Fibroblast of the conjunctiva (primary cell): ENCODE measurements around the gene ABCC12.
A peak's percentile ranks its signal among the peaks of the same experiment; 100 is the strongest.

Source experiments
- DNase-seq: peaks from one replicate; pipeline ENCODE4 v3.0.0-alpha.2; 2010; ENCODE audit warnings: low read depth

ABCC12 gene

GRCh38 chr16:48165961-48166578 lies 10.3 kb upstream of the ABCC12 start:
- peak; percentile 20 for DNase-seq

- DNase-seq, result peak; percentile 51
Measured at GRCh38 chr16:48164907-48165715, 9.3 kb upstream of the ABCC12 start.

GRCh38 chr16:48162839-48163410 lies 7.1 kb upstream of the ABCC12 start:
- no peak for DNase-seq

GRCh38 chr16:48161906-48162305 lies 6.1 kb upstream of the ABCC12 start:
- no peak for DNase-seq

GRCh38 chr16:48160575-48160974 lies 4.8 kb upstream of the ABCC12 start:
- DNase-seq, result no peak

- peak; percentile 21 for DNase-seq
Measured at GRCh38 chr16:48158296-48158695, 2.5 kb upstream of the ABCC12 start.

GRCh38 chr16:48157794-48158193 lies 2.0 kb upstream of the ABCC12 start:
- DNase-seq, result no peak

GRCh38 chr16:48157302-48157701 lies 1.5 kb upstream of the ABCC12 start:
- DNase-seq, result no peak

GRCh38 chr16:48156790-48157209 lies 1.0 kb upstream of the ABCC12 start:
- peak; percentile 57 for DNase-seq

GRCh38 chr16:48153774-48154173 lies 2.0 kb downstream of the ABCC12 start:
- no peak for DNase-seq

GRCh38 chr16:48152226-48152625 lies 3.6 kb downstream of the ABCC12 start:
- DNase-seq, result no peak

- DNase-seq, result no peak
Measured at GRCh38 chr16:48150707-48151106, 5.1 kb downstream of the ABCC12 start.

GRCh38 chr16:48146710-48147109 lies 9.1 kb downstream of the ABCC12 start:
- no peak for DNase-seq

- DNase-seq, result no peak
Measured at GRCh38 chr16:48146131-48146530, 9.7 kb downstream of the ABCC12 start.

- DNase-seq, result no peak
Measured at GRCh38 chr16:48143812-48144368, 11.9 kb downstream of the ABCC12 start.

- no peak for DNase-seq
Measured at GRCh38 chr16:48140821-48141220, 15.0 kb downstream of the ABCC12 start.

GRCh38 chr16:48139517-48139916 lies 16.3 kb downstream of the ABCC12 start:
- DNase-seq, result no peak

GRCh38 chr16:48138543-48138942 lies 17.2 kb downstream of the ABCC12 start:
- no peak for DNase-seq

- no peak for DNase-seq
Measured at GRCh38 chr16:48137822-48138221, 18.0 kb downstream of the ABCC12 start.

GRCh38 chr16:48136547-48137360 lies 19.0 kb downstream of the ABCC12 start:
- no peak for DNase-seq

- DNase-seq, result no peak
Measured at GRCh38 chr16:48133455-48134211, 22.2 kb downstream of the ABCC12 start.
